H1 (cell line): ENCODE results near the gene HORMAD2.

Experiments
- CEBPB ChIP-seq: IDR thresholded peaks from 2 replicates; pipeline ENCODE4 v1.6.1; 2012; ENCODE audit warnings: low read depth, low read length
- CTCF ChIP-seq, 3 experiments: IDR thresholded peaks; 1 replicate in 2 of 3; 2 replicates in 1 of 3; pipeline versions ENCODE4 v1.5.1 to v1.6.1; 2011; ENCODE audit warnings: low read length in 3 of 3, mild to moderate bottlenecking in 3 of 3, inconsistent platforms in 2 of 3, low read depth in 1 of 3, moderate library complexity in 1 of 3; ENCODE audit not compliant: insufficient read depth in 1 of 3; ENCODE audit errors: control extremely low read depth in 1 of 3
- EP300 ChIP-seq, 2 experiments: IDR thresholded peaks; 1 replicate in 1 of 2; 2 replicates in 1 of 2; pipeline ENCODE4 v1.6.1; 2011 to 2012; ENCODE audit warnings: low read depth in 2 of 2, low read length in 2 of 2, mild to moderate bottlenecking in 2 of 2, borderline replicate concordance in 1 of 2, inconsistent platforms in 1 of 2, moderate library complexity in 1 of 2
- JUND ChIP-seq: IDR thresholded peaks from 2 replicates; pipeline ENCODE4 v1.6.1; 2011; ENCODE audit warnings: mild to moderate bottlenecking, improper control_type of control experiment, low read length
- POLR2A ChIP-seq, 2 experiments: IDR thresholded peaks; 1 replicate in 1 of 2; 2 replicates in 1 of 2; pipeline ENCODE4 v1.6.1; 2011; ENCODE audit warnings: low read depth in 2 of 2, low read length in 2 of 2, mild to moderate bottlenecking in 2 of 2; ENCODE audit errors: control extremely low read depth in 1 of 2

DNA sequence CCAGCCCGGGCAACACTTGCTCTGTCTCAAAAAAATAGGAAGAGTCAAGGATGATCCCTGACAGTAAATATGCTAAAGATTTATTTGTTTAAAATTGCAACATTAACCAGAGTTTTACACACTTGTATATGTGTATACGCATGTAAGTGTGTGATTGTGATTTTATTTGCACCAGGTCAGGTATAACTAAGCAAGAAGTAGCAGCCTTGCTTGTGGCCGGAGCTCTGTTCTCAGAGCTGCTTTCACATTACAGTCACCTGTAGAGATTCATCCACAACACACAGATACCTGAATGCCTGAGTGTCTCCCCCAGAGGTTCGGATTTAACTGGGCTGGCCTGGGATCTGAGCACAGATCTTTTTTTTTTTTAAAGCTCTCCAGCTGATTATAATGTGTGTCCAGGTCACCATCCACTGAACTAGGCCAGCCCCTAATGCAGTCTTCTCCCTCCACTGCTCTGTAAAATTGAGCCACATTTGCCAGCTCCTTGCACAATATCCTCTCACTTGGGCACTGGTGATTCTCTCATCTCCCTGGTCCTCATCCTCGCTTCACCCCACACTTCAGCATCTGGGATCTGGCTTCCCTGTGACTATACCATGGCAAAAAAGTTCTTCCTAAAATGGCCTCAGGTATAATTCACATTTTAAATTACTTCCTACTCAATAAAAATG, 118.0 kb downstream of the HORMAD2 start:
- TF ChIP-seq CTCF (IDR thresholded peaks at IDR 0.05; ENCODE audit: control extremely low read depth in 1 of 3, insufficient read depth in 1 of 3, low read depth in 1 of 3, low read length in 3 of 3) (no peak), JUND (no peak), POLR2A (IDR thresholded peaks at IDR 0.05; ENCODE audit: control extremely low read depth in 1 of 2, low read depth in 2 of 2, low read length in 2 of 2) (no peak), EP300 (IDR thresholded peaks at IDR 0.05; ENCODE audit: borderline replicate concordance in 1 of 2, low read depth in 2 of 2, low read length in 2 of 2) (no peak), CEBPB (no peak)
